Neural cell (in vitro differentiated cells): ENCODE results near the gene SPON1.

Source experiments
- EP300 ChIP-seq: fragments of 450-650 bp; conservative IDR thresholded peaks from 2 replicates; pipeline ENCODE4 v1.6.1; 2014; ENCODE audit warnings: antibody characterized with exemption, mild to moderate bottlenecking, moderate library complexity; ENCODE audit not compliant: poor library complexity, severe bottlenecking
- EZH2 ChIP-seq: fragments of 200-600, 300-800 bp; shearing (Covaris generic), sonication (generic); IDR thresholded peaks from 2 replicates; pipeline ENCODE4 v1.6.1; 2014; ENCODE audit warnings: antibody characterized with exemption, low read length, borderline replicate concordance, mild to moderate bottlenecking; ENCODE audit not compliant: insufficient read depth, poor library complexity, severe bottlenecking
- MXI1 ChIP-seq: fragments of 450-650 bp; conservative IDR thresholded peaks from 2 replicates; pipeline ENCODE4 v1.6.1; 2014; ENCODE audit warnings: antibody characterized with exemption, mild to moderate bottlenecking; ENCODE audit not compliant: poor library complexity, severe bottlenecking
- POLR2AphosphoS5 ChIP-seq: IDR thresholded peaks from 2 replicates; pipeline ENCODE4 v1.6.1; 2012
- RAD21 ChIP-seq: fragments of 450-650 bp; conservative IDR thresholded peaks from 2 replicates; pipeline ENCODE4 v1.6.1; 2014; ENCODE audit warnings: antibody characterized with exemption, mild to moderate bottlenecking, moderate library complexity
- SMC3 ChIP-seq: fragments of 450-650 bp; conservative IDR thresholded peaks from 2 replicates; pipeline ENCODE4 v1.6.1; 2014; ENCODE audit warnings: antibody characterized with exemption, mild to moderate bottlenecking, moderate library complexity; ENCODE audit not compliant: poor library complexity
- TAF1 ChIP-seq: IDR thresholded peaks from 2 replicates; pipeline ENCODE4 v1.6.1; 2012; ENCODE audit warnings: low read depth
- TF ChIP-seq, protein P1 (sequence below): fragments of 450-650 bp; IDR thresholded peaks from 2 replicates; pipeline ENCODE4 v1.5.1; 2014; ENCODE audit warnings: antibody characterized with exemption, mild to moderate bottlenecking, moderate library complexity; ENCODE audit not compliant: poor library complexity, severe bottlenecking
- TF ChIP-seq, protein P2 (sequence below): IDR thresholded peaks from 2 replicates; pipeline ENCODE4 v1.6.1; 2012; ENCODE audit warnings: borderline replicate concordance

DNA sequence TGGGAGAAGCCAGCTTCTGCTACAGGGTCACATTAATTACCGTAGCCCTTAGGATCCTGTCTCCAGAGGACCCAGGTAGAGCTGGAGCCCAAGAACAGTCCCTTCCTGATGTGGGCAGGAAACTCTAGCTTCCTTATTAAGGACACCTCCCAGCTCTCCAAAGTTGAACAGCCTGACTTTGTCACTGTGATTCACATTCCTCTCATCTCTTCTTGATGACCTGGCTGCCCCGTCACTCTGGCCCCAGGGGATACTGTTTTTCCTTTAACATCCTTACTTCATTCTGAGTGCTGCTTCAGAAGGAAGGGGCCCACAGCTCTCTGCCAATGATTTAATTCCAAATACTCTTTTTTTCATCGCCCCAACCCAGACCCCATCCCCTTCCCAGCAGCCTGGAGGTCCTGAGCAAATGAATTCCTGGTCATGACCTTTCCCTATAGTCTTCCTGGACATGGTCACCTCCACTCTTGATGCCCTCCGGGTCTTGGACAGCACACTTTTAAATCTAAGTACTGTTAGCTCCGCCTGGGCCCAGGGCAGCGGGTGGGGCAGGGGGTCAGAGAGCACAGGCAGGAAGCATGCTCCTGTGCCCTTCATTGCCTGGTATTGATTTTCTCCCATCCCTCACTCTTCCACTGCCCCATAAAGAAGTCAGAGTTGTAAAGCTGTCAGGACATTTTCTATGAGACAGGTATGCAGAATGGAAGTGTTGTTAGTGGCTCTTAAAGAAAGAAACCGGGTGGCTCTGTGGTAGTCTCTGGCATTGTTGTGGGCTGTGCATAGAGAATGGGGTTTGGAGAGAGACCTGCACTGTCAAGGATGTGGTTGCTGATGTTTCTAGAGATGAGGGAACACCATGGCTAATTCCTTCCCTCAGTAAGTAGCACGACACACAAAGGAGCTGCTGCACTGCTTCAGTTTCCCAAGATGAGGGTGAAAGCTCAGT, 22.3 kb upstream of the SPON1 start:
- TF ChIP-seq EP300 (no peak), POLR2AphosphoS5 (no peak), EZH2 (no peak), MXI1 (no peak), RAD21 (no peak), TAF1 (no peak), SMC3 (no peak)
- TF ChIP-seq, protein P1, sequence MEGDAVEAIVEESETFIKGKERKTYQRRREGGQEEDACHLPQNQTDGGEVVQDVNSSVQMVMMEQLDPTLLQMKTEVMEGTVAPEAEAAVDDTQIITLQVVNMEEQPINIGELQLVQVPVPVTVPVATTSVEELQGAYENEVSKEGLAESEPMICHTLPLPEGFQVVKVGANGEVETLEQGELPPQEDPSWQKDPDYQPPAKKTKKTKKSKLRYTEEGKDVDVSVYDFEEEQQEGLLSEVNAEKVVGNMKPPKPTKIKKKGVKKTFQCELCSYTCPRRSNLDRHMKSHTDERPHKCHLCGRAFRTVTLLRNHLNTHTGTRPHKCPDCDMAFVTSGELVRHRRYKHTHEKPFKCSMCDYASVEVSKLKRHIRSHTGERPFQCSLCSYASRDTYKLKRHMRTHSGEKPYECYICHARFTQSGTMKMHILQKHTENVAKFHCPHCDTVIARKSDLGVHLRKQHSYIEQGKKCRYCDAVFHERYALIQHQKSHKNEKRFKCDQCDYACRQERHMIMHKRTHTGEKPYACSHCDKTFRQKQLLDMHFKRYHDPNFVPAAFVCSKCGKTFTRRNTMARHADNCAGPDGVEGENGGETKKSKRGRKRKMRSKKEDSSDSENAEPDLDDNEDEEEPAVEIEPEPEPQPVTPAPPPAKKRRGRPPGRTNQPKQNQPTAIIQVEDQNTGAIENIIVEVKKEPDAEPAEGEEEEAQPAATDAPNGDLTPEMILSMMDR: no peak
- TF ChIP-seq, protein P2, sequence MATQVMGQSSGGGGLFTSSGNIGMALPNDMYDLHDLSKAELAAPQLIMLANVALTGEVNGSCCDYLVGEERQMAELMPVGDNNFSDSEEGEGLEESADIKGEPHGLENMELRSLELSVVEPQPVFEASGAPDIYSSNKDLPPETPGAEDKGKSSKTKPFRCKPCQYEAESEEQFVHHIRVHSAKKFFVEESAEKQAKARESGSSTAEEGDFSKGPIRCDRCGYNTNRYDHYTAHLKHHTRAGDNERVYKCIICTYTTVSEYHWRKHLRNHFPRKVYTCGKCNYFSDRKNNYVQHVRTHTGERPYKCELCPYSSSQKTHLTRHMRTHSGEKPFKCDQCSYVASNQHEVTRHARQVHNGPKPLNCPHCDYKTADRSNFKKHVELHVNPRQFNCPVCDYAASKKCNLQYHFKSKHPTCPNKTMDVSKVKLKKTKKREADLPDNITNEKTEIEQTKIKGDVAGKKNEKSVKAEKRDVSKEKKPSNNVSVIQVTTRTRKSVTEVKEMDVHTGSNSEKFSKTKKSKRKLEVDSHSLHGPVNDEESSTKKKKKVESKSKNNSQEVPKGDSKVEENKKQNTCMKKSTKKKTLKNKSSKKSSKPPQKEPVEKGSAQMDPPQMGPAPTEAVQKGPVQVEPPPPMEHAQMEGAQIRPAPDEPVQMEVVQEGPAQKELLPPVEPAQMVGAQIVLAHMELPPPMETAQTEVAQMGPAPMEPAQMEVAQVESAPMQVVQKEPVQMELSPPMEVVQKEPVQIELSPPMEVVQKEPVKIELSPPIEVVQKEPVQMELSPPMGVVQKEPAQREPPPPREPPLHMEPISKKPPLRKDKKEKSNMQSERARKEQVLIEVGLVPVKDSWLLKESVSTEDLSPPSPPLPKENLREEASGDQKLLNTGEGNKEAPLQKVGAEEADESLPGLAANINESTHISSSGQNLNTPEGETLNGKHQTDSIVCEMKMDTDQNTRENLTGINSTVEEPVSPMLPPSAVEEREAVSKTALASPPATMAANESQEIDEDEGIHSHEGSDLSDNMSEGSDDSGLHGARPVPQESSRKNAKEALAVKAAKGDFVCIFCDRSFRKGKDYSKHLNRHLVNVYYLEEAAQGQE: no peak
